HTERT RPE-1 (cell line): ENCODE data around the gene ZC4H2.
"Not testable (repeated sequence)": the region's sequence is repeated elsewhere in the genome, so short reads cannot be mapped to it uniquely, and the experiment has no call there.

ENCODE experiments used
- in situ Hi-C: fragments of 300-500 bp; cut with MboI; formaldehyde crosslinking; loops from 4 replicates; pipeline ENCODE4 v1.14.3; 2020; ENCODE audit warnings: low sequenced_read_pairs

The ZC4H2 gene

GRCh38 chrX:64975989-64976672, at the start of gene ZC4H2:
Gene ZC4H2, minus strand, starts transcription at chrX:64976450. Its CDS starts 73 bp downstream, at chrX:64976377.
- in situ Hi-C loops, result no loop called here

GRCh38 chrX:65017451-65017850, 41.2 kb upstream of the ZC4H2 start:
- in situ Hi-C loops, result no loop called here

GRCh38 chrX:65014230-65014629, 38.0 kb upstream of the ZC4H2 start:
- in situ Hi-C loops, result no loop called here

- in situ Hi-C loops, result no loop called here
Measured at GRCh38 chrX:65009459-65009858, 33.2 kb upstream of the ZC4H2 start.

- in situ Hi-C loops, result not testable (repeated sequence)
Measured at GRCh38 chrX:65002208-65002607, 26.0 kb upstream of the ZC4H2 start.

- in situ Hi-C loops, result no loop called here
Measured at GRCh38 chrX:64996805-64997204, 20.6 kb upstream of the ZC4H2 start.

GRCh38 chrX:64994131-64994798, 18.0 kb upstream of the ZC4H2 start:
- in situ Hi-C loops, result no loop called here

GRCh38 chrX:64977830-64978229, 1.6 kb upstream of the ZC4H2 start:
- in situ Hi-C loops, result no loop called here

GRCh38 chrX:64977051-64977450, 801 bp upstream of the ZC4H2 start:
- in situ Hi-C loops, result no loop called here

GRCh38 chrX:64976673-64977040, 407 bp upstream of the ZC4H2 start:
- in situ Hi-C loops, result no loop called here

GRCh38 chrX:64975491-64975890, 759 bp downstream of the ZC4H2 start:
- in situ Hi-C loops, result no loop called here

- in situ Hi-C loops, result no loop called here
Measured at GRCh38 chrX:64925480-64925879, 50.8 kb downstream of the ZC4H2 start.

GRCh38 chrX:64908121-64908520, 68.1 kb downstream of the ZC4H2 start:
- in situ Hi-C loops, result no loop called here

- in situ Hi-C loops, result no loop called here
Measured at GRCh38 chrX:64894454-64895038, 81.7 kb downstream of the ZC4H2 start.

GRCh38 chrX:64885850-64886249, 90.4 kb downstream of the ZC4H2 start:
- in situ Hi-C loops, result no loop called here

GRCh38 chrX:64878709-64879108, 97.5 kb downstream of the ZC4H2 start:
- in situ Hi-C loops, result not testable (repeated sequence)

GRCh38 chrX:64867217-64867616, 109.0 kb downstream of the ZC4H2 start:
- in situ Hi-C loops, result no loop called here
